Measurements from ENCODE around the gene NFE2L3. TPM values are rescaled to one million over a fixed set of nuclear protein-coding genes. Genes with fewer than 3 reads are reported as not detected.

Gene NFE2L3
- total and polyA plus RNA-seq, 2 of the 8 experiments (the other 6 are each of a cell fraction or from before 2014, with no cell fraction given), result 64.9 to 76.5 TPM

- peaks cover 21 to 42% (median 33%) of the 10 kb centered on the region in 4 experiments for H3K4me1 ChIP-seq (replicated peaks in 1 of 4; ENCODE audit: control insufficient read depth in 3 of 4, insufficient read depth in 4 of 4, low read length in 3 of 4)
- FAIRE-seq (no peak), DNase-seq (ENCODE audit: low read depth in 1 of 2, low spot score in 2 of 2) (no peak)
- CTCF ChIA-PET (ENCODE audit: partially characterized antibody), result interaction anchor here (0.8 to 1.6 kb wide), 9 partner anchors 15 to 167 kb away, joined by 3 to 4 read pairs (median 4); no protein-coding TSS in a partner anchor
- peaks cover 6% of the 10 kb centered on the region for H3K23me2 ChIP-seq (ENCODE audit: low read depth, low read length)
- H4K8ac ChIP-seq (ENCODE audit: extremely low read depth, insufficient read depth, low read length), result no peak overlapping the region
- peak overlapping the region; percentile 59 to 98; a peak in 2 of 4 replicates for H3K4me2 ChIP-seq (ENCODE audit: insufficient read depth in 1 of 2, low read depth in 2 of 2, low read length in 2 of 2)
- H2AK5ac ChIP-seq (ENCODE audit: low read depth, low read length), result no peak overlapping the region
- H2AFZ ChIP-seq (ENCODE audit: low read length), result no peak overlapping the region
- POLR2A ChIA-PET (ENCODE audit: partially characterized antibody), result interaction anchor here (0.8 to 6.1 kb wide), 15 partner anchors 9 to 90 kb away, joined by 3 to 56 read pairs (median 7); partner anchors contain the start of gene HNRNPA2B1
- H2BK20ac ChIP-seq (ENCODE audit: low read length), result no peak overlapping the region
- no peak overlapping the region for H3K56ac ChIP-seq (replicated peaks; ENCODE audit: insufficient read length, low read depth, low read length)
- no peak overlapping the region for H3K4ac ChIP-seq (replicated peaks; ENCODE audit: insufficient read length, low read depth, low read length)
- H3K23ac ChIP-seq (ENCODE audit: insufficient read length), result no peak overlapping the region
- H3K9ac ChIP-seq (replicated peaks in 1 of 4; ENCODE audit: extremely low read depth in 1 of 4, low read depth in 3 of 4, low read length in 3 of 4), result no peak overlapping the region
- peaks cover 22 to 40% of the 10 kb centered on the region in 2 experiments for H4K20me1 ChIP-seq (replicated peaks in 1 of 2; ENCODE audit: control insufficient read depth in 1 of 2, insufficient read depth in 2 of 2, low read length in 2 of 2)
- H3K27me3 ChIP-seq (replicated peaks in 1 of 4; ENCODE audit: control insufficient read depth in 3 of 4, extremely low read depth in 1 of 4, insufficient read depth in 3 of 4, low read length in 3 of 4), result peaks cover 0 to 7% (median 0%) of the 10 kb centered on the region in 4 experiments; a peak in 2 of 7 replicates
- H4K91ac ChIP-seq (replicated peaks; ENCODE audit: insufficient read length, low read length), result no peak overlapping the region
- peak overlapping the region in 1 of 4 experiments; percentile 20; a peak in 1 of 8 replicates for H3K4me3 ChIP-seq (ENCODE audit: extremely low read depth in 1 of 4, insufficient read depth in 2 of 4, low read depth in 3 of 4, low read length in 4 of 4)
- H2BK12ac ChIP-seq (ENCODE audit: low read depth, low read length), result no peak overlapping the region
- H3K27ac ChIP-seq (ENCODE audit: low read depth, low read length), result no peak overlapping the region
- 82% methylated on average over 20 of the region's 20 CpGs; no CpG with 5 or more reads in 1 of the 2 experiments for WGBS, 2 experiments (ENCODE audit: extremely low coverage in 1 of 2, insufficient coverage in 1 of 2, insufficient read length in 1 of 2, insufficient replicate concordance in 2 of 2, low coverage in 1 of 2, low lambda C conversion rate in 2 of 2, missing lambda C conversion rate in 1 of 2)
- no peaks in the 10 kb centered on the region for H3K36me3 ChIP-seq (ENCODE audit: control insufficient read depth in 2 of 4, insufficient read depth in 4 of 4, low read length in 3 of 4)
- H2BK15ac ChIP-seq (ENCODE audit: low read length), result no peak overlapping the region
- no peak overlapping the region for H2BK5ac ChIP-seq (ENCODE audit: low read depth, low read length)
- no peak overlapping the region for H3K18ac ChIP-seq (ENCODE audit: extremely low read depth, low read length)
- no peak overlapping the region for H3K14ac ChIP-seq (ENCODE audit: insufficient read length)
- no peaks in the 10 kb centered on the region for H3K9me3 ChIP-seq (ENCODE audit: insufficient read depth in 2 of 2, low read depth in 1 of 2, low read length in 1 of 2)
- peaks cover 32 to 90% of the 10 kb centered on the region in 2 experiments for H3K79me2 ChIP-seq (ENCODE audit: control insufficient read depth in 1 of 2, insufficient read depth in 2 of 2, low read length in 2 of 2)
- H2BK120ac ChIP-seq (replicated peaks; ENCODE audit: low read depth, low read length), result no peak overlapping the region
- H3K79me1 ChIP-seq (ENCODE audit: low read depth, low read length), result peaks cover 23% of the 10 kb centered on the region
- no peak for TF ChIP-seq RAD21 (IDR thresholded peaks at IDR 0.05 in 1 of 2, conservative IDR thresholded peaks at IDR 0.05 in 1 of 2; ENCODE audit: low read depth in 2 of 2, low read length in 2 of 2)
- no peak for TF ChIP-seq NRF1 (IDR thresholded peaks at IDR 0.05; ENCODE audit: low read depth, low read length)
- TF ChIP-seq CBX5 (IDR thresholded peaks at IDR 0.05; ENCODE audit: low read depth, low read length), result no peak
- TF ChIP-seq SIX5 (IDR thresholded peaks at IDR 0.05; ENCODE audit: low read depth, low read length), result no peak
- no peak overlapping the region for H4K5ac ChIP-seq (ENCODE audit: insufficient read length, low read depth, low read length)
These were observed 4.7 kb downstream of the NFE2L3 start for GRCh38 chr7:26156451-26157420.
